Transverse colon (tissue), 3 donors: ENCODE results near the gene GSTA4.

ENCODE experiments used
- EP300 ChIP-seq: sonication (generic); formaldehyde crosslinking; IDR thresholded peaks from one replicate; pipeline ENCODE4 v1.6.1; 2017; ENCODE audit warnings: antibody characterized with exemption, low read depth
- POLR2A ChIP-seq: fragments of 450-650 bp; IDR thresholded peaks from one replicate; pipeline ENCODE4 v1.6.1; 2016; ENCODE audit warnings: antibody characterized with exemption, mild to moderate bottlenecking, moderate library complexity
- TF ChIP-seq, protein P1 (sequence below), 5 experiments: fragments of 200-600 bp in 3 of 5; fragments of 450-650 bp in 2 of 5; sonication (generic) in 3 of 5; IDR thresholded peaks; 1 replicate in 2 of 5; 2 replicates in 3 of 5; pipeline ENCODE4 v1.5.1; 2016 to 2017; ENCODE audit warnings: antibody characterized with exemption in 5 of 5, inconsistent platforms in 3 of 5, mild to moderate bottlenecking in 2 of 5, moderate library complexity in 1 of 5

DNA sequence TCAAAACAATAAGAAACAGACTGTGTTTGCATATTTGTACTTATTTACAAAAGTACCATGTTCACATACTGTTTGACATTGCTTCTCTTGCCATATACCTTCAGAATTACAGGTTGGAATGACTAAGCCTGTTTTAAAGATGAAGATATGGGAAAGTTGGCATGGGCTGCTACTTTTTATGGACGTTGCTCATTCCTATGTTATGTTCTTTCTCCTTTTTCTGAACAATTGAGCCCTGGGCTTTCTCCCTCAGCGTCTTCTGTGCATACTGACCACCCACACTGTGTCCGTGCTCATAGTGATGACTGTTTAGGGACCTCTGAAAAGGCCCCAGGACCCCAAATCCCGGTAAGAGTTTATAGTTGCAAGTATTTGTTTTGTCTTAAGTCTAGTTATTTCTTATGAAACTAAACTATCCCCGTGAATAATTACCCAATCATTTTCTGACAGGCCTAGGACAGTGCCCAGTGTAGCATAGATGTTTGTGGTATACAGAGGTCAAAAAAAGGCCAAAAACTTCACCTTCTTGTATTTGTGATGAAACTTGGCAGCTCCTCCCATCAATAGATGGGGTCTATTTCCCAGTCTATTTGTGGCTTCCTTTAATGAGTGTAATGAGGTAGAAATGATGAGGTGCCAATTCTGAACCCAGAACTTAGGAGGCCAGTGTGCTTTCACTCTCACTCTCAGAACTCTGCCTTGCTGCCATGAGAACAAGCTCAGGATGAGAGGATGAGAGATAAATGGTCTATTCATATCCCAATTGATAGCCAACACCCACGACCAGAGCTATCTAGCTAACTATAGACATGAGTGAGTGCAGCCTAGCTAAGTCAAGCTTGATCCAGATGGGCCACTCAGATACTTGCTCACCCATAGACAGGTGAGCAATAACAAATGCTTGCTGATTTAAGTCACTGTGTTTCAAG lies 40.9 kb downstream of the GSTA4 start:
- TF ChIP-seq, protein P1, sequence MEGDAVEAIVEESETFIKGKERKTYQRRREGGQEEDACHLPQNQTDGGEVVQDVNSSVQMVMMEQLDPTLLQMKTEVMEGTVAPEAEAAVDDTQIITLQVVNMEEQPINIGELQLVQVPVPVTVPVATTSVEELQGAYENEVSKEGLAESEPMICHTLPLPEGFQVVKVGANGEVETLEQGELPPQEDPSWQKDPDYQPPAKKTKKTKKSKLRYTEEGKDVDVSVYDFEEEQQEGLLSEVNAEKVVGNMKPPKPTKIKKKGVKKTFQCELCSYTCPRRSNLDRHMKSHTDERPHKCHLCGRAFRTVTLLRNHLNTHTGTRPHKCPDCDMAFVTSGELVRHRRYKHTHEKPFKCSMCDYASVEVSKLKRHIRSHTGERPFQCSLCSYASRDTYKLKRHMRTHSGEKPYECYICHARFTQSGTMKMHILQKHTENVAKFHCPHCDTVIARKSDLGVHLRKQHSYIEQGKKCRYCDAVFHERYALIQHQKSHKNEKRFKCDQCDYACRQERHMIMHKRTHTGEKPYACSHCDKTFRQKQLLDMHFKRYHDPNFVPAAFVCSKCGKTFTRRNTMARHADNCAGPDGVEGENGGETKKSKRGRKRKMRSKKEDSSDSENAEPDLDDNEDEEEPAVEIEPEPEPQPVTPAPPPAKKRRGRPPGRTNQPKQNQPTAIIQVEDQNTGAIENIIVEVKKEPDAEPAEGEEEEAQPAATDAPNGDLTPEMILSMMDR (IDR thresholded peaks at IDR 0.05): no peak
- no peak for TF ChIP-seq POLR2A
- TF ChIP-seq EP300: no peak
